T-cell (primary cell): Measurements from ENCODE around the gene PRR14L. TPM values are rescaled to one million over a fixed set of nuclear protein-coding genes. Genes with fewer than 3 reads are reported as not detected.

Source experiments
- ATAC-seq, 4 experiments: fragments of 200-7000 bp in 3 of 4; fragments of 150-1000 bp in 1 of 4; cut with Tn5 transposase; replicated peaks in 1 of 4; 1 replicate in 3 of 4; 2 replicates in 1 of 4; pipeline ENCODE4 v1.10.0; 2021; ENCODE audit warnings: moderate library complexity in 3 of 4, mild to moderate bottlenecking in 2 of 4, moderate number of reproducible peaks in 1 of 4
- CTCF ChIA-PET, 2 donors: fragments of 300-600 bp; sonication (Branson Sonifier 250); formaldehyde crosslinking; loops; one replicate each; lab custom pipeline; 2022; ENCODE audit warnings: antibody characterized with exemption in 2 of 2; lab: Charles Lee
- POLR2A ChIA-PET, 2 donors: fragments of 300-600 bp; sonication (Branson Sonifier 250); formaldehyde crosslinking; loops; one replicate each; lab custom pipeline; 2022; ENCODE audit warnings: antibody characterized with exemption in 2 of 2; lab: Charles Lee
- DNase-seq, 35 experiments: peaks; one replicate each; pipeline versions ENCODE4 v3.0.0 to v3.0.0-alpha.2; 2013 to 2023
- H3K27ac ChIP-seq: one replicate; pipeline ENCODE4 v1.5.1; 2013; ENCODE audit warnings: low read length
- H3K27me3 ChIP-seq, 2 experiments: replicated peaks in 1 of 2; 1 replicate in 1 of 2; 2 replicates in 1 of 2; pipeline versions ENCODE4 v1.6.1 to v1.7.0; 2013; ENCODE audit warnings: low read length in 1 of 2, mixed read lengths in 1 of 2; ENCODE audit not compliant: control insufficient read depth in 2 of 2, insufficient read depth in 2 of 2; ENCODE audit errors: extremely low read depth in 1 of 2
- H3K36me3 ChIP-seq, 2 donors: 1 replicate in 1 of 2; 2 replicates in 1 of 2; pipeline versions ENCODE4 v1.6.1 to v1.7.0; 2013; ENCODE audit warnings: low read length in 1 of 2; ENCODE audit not compliant: control insufficient read depth in 2 of 2, insufficient read depth in 1 of 2; ENCODE audit errors: extremely low read depth in 1 of 2
- H3K4me1 ChIP-seq, 2 experiments: 1 replicate in 1 of 2; 2 replicates in 1 of 2; pipeline versions ENCODE4 v1.6.1 to v1.7.0; 2013; ENCODE audit warnings: low read length in 2 of 2, mixed read lengths in 1 of 2; ENCODE audit not compliant: insufficient read depth in 2 of 2, control insufficient read depth in 1 of 2; ENCODE audit errors: extremely low read depth in 1 of 2
- H3K4me3 ChIP-seq, 2 donors: 1 replicate in 1 of 2; 2 replicates in 1 of 2; pipeline versions ENCODE4 v1.5.1 to v1.7.0; 2013; ENCODE audit warnings: mild to moderate bottlenecking in 2 of 2, low read length in 1 of 2, moderate library complexity in 1 of 2; ENCODE audit not compliant: control insufficient read depth in 1 of 2; ENCODE audit errors: extremely low read depth in 1 of 2
- H3K9me3 ChIP-seq: 2 replicates; pipeline ENCODE4 v1.7.0; 2013
- H3K27ac Mint-ChIP-seq, 2 donors: one replicate each; pipeline ENCODE4 v1.8.0; 2020 to 2021; ENCODE audit warnings: mild to moderate bottlenecking in 2 of 2, mixed read lengths in 2 of 2
- H3K27me3 Mint-ChIP-seq, 2 donors: one replicate each; pipeline ENCODE4 v1.8.0; 2021 to 2022; ENCODE audit warnings: mixed read lengths in 2 of 2
- H3K36me3 Mint-ChIP-seq: one replicate; pipeline ENCODE4 v1.8.0; 2021; ENCODE audit warnings: mixed read lengths
- H3K4me1 Mint-ChIP-seq, 3 donors: one replicate each; pipeline ENCODE4 v1.8.0; 2020 to 2022; ENCODE audit warnings: mixed read lengths in 3 of 3, mild to moderate bottlenecking in 1 of 3
- H3K4me3 Mint-ChIP-seq, 3 donors: one replicate each; pipeline ENCODE4 v1.8.0; 2020 to 2022; ENCODE audit warnings: mild to moderate bottlenecking in 3 of 3, mixed read lengths in 3 of 3, moderate library complexity in 3 of 3
- H3K9me3 Mint-ChIP-seq, 3 donors: one replicate each; pipeline ENCODE4 v1.8.0; 2020 to 2022; ENCODE audit warnings: mixed read lengths in 3 of 3
- WGBS: methylation state at CpG from one replicate; pipeline ENCODE4 v1.1.5; 2013; ENCODE audit warnings: missing lambda C conversion rate; ENCODE audit not compliant: insufficient coverage; 5-methylcytosine and 5-hydroxymethylcytosine counted together
- total RNA-seq, 35 experiments: library from RNA in 6 of 35; stranded (reverse) in 6 of 35; fragments of 120-200 nt in 1 of 35; gene quantifications; one replicate each; pipeline versions ENCODE4 v1.2.1 to v1.2.4 and lab custom pipeline; 2013 to 2026

PRR14L gene
- total RNA-seq, 5 donors from 2014 or later (not counting 1 experiment from before 2014, with no cell fraction given) = 48.0 to 63.0 (median 55.6) TPM

DNA sequence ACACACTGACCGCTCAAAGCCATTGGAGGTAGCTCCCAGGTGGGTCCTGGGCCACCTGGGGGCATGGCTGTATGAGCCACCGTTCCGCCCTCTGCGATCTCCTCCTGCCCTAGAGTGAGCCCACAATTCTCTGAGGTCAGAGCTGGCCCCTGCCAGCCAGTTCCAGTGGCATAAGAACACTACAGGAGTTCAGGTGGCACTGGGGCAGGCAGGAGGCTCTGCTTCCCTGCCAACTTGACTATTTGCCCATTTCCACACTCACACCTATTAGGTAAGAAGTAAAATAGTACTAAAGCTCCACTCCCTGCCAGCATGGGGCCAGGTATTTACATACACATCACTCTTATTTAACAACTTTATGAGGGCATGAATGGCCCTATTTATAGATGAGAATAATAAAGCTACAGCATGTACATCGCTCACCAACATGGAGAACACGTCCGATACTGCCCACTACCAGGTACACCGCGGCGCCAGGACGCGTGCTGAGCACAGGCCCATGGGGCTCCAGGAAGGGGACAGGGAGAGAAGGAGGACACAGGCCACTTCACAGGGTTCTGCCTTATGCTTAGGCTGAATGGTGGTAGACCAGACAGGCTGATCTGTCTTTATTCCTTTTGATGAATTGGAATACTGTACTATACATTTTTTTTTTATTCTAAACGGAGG is 114.2 kb downstream of the PRR14L start:
- H3K27me3 Mint-ChIP-seq = no peaks in the 10 kb centered on the region
- no peaks in the 10 kb centered on the region for H3K9me3 Mint-ChIP-seq
- CTCF ChIA-PET = no interaction called here
- Histone ChIP-seq H3K27ac (no peak overlapping the region), H3K4me3 (no peak overlapping the region), H3K36me3 (peaks cover 0 to 2% of the 10 kb centered on the region in 2 donors), H3K27me3 (no peaks in the 10 kb centered on the region), H3K4me1 (peaks cover 3 to 46% of the 10 kb centered on the region in 2 experiments), H3K9me3 (no peaks in the 10 kb centered on the region)
- H3K36me3 Mint-ChIP-seq = no peaks in the 10 kb centered on the region
- ATAC-seq (no peak), DNase-seq (no peak)
- peaks cover 38 to 45% (median 43%) of the 10 kb centered on the region in 3 donors for H3K4me1 Mint-ChIP-seq
- peak overlapping the region; percentile 35 to 57 for H3K27ac Mint-ChIP-seq
- POLR2A ChIA-PET = no interaction called here
- H3K4me3 Mint-ChIP-seq = no peak overlapping the region
- 100% methylated on average over 9 of the region's 13 CpGs for WGBS

- no peaks in the 10 kb centered on the region for H3K27me3 Mint-ChIP-seq
- ATAC-seq (no peak), DNase-seq (no peak)
- Histone ChIP-seq H3K9me3 (no peaks in the 10 kb centered on the region), H3K27me3 (no peaks in the 10 kb centered on the region), H3K4me3 (no peak overlapping the region), H3K4me1 (peaks cover 15 to 58% of the 10 kb centered on the region in 2 experiments), H3K27ac (peak overlapping the region; percentile 89), H3K36me3 (no peaks in the 10 kb centered on the region)
- peak overlapping the region; percentile 55 to 79 for H3K27ac Mint-ChIP-seq
- peak overlapping the region; percentile 59 to 82 (median 63) for H3K4me3 Mint-ChIP-seq
- peaks cover 46 to 51% (median 48%) of the 10 kb centered on the region in 3 donors for H3K4me1 Mint-ChIP-seq
- no peaks in the 10 kb centered on the region for H3K36me3 Mint-ChIP-seq
- ChIA-PET POLR2A (no interaction called here), CTCF (interaction anchor here in 1 of 2 donors (0.9 kb wide), 1 partner anchor 45 kb away, joined by 3 read pairs; no protein-coding TSS in a partner anchor)
- WGBS = 100% methylated on average over 4 of the region's 9 CpGs
- H3K9me3 Mint-ChIP-seq = no peaks in the 10 kb centered on the region
These were observed 118.5 kb downstream of the PRR14L start for GRCh38 chr22:31631436-31631835.

Other genes starting within 250 kb of the PRR14L start
- 10 to 100 TPM; 35.0 to 44.2 (median 39.3) TPM for gene PISD, start 87.9 kb downstream of the PRR14L start, total RNA-seq
- 10 to 100 TPM; 40.3 to 52.7 (median 49.0) TPM for gene DEPDC5, start 3.9 kb upstream of the PRR14L start, total RNA-seq
- gene YWHAH, start 194.4 kb upstream of the PRR14L start, total RNA-seq = 10 to 100 TPM; 17.7 to 49.5 (median 42.1) TPM